CD4-positive, alpha-beta T cell treated with Interleukin-2 at 100 ng/mL for 4 hours (primary cell): ENCODE results near the gene FBXO10.
"Not testable (repeated sequence)": the region's sequence is repeated elsewhere in the genome, so short reads cannot be mapped to it uniquely, and the experiment has no call there.

Source experiments
- DNase-seq: peaks from one replicate; pipeline ENCODE4 v3.0.0-alpha.2; 2020; ENCODE audit warnings: low spot score

FBXO10 gene

DNA sequence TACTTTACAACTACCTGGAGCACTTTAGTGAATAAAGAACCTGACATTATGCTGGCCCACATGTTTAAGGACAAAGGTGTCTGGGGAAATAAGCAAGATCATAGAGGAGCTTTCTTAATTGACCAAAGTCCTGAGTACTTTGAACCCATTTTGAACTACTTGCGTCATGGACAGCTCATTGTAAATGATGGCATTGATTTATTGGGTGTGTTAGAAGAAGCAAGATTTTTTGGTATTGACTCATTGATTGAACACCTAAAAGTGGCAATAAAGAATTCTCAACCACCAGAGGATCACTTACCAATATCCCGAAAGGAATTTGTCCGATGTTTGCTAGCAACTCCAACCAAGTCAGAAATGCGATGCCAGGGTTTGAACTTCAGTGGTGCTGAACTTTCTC, 98.7 kb downstream of the FBXO10 start:
- DNase-seq: not testable (repeated sequence)

DNA sequence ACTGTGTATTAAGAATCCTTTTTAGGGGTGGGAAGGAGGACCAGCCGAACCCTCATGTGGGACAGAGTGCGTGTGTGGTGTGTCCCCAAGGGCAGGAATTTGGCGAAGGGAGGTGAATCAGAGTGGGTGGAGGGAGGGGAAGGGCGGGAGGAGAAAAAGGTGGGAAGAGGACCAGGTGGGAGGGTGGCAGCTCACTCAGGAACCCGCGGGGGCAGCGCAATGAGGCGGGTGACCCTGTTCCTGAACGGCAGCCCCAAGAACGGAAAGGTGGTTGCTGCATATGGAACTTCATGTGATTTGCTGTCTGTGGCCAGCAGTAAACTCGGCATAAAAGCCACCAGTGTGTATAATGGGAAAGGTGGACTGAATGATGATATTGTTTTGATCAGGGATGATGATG, 99.2 kb downstream of the FBXO10 start:
- DNase-seq: no peak

DNA sequence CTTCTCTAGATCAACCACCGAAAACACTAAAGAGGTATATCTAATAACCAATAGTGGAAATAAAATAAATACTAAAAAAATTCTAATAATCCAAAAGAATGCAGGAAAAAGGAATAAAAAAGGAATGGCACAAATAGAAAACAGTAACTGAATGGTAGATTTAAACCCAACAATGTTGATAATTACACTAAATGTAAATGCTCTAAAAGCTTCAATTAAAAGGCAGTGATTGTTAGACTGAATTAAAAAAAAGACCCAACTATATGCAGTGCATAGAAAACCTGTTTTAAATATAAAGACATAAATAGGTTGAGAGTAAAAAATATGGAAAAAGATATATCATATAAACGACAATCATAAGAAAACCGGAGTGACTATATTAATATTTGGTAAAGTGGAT, 101.7 kb downstream of the FBXO10 start:
- DNase-seq: no peak

DNA sequence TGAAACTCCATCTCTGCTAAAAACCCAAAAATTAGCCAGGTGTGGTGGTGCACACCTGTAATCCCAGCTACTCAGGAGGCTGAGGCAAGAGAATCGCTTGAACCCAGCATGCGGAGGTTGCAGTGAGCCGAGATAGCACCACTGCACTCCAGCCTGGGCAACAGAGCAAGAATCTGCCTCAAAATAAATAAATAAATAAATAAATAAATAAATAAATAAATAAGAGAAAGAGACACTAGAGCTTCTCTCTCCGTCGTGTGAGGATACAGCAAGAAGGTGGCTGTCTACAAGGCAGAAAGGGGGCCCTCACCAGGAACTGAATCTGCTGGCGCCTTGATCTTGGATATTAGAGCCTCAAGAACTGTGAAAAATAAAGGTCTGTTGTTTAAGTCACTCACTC, 102.2 kb downstream of the FBXO10 start:
- not testable (repeated sequence) for DNase-seq

DNA sequence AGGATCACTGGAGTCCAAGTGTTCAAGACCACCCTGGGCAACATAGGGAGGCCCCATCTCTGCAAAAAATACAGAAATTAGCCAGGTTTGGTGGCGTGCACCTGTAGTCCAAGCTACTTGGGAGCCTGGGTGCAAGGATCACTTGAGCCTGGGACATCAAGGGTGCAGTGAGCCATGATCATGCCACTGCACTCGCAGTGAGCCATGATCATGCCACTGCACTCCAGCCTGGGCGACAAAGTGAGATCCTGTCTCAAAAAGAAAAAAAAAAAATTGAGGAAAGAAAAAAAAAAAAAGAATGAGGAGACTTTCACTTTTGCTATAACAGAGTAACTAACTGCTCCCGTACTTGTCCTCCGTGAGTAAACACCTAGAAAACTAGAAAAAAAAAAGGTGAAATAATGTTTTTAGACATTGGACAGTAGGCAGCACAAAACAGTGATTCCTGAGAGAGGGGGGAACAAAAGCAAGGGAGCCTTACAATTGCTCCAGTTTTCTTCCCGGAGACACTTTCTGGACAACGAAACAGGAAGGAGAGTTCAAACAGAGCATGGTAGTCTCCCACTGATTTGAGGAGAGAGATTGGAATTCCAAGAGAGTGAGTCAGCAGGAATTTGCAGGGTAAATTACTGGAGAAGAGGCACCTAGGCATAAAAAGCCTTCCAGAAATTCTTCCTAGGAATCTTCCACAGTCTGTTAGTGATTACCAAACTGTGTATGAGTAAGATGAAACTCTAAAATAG, 104.1 kb downstream of the FBXO10 start:
- no peak for DNase-seq

DNA sequence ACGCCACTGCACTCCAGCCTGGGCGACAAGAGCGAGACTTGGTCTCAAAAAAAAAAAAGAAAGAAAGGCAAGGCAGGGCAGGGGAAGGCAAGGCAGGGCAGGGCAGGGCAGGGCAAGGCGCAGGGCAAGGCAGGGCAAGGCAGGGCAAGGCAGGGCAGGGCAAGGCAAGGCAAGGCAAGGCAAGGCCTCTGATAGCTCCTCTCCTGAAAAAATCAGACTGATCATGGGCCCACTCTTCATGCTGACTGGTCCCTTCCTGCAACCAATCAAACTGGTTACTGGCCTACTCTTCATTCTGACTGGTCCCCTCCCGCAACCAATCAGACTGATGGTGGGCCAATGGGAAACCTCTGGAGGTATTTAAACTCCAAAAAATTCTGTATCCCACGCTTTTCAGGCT, 107.6 kb downstream of the FBXO10 start:
- DNase-seq: no peak

DNA sequence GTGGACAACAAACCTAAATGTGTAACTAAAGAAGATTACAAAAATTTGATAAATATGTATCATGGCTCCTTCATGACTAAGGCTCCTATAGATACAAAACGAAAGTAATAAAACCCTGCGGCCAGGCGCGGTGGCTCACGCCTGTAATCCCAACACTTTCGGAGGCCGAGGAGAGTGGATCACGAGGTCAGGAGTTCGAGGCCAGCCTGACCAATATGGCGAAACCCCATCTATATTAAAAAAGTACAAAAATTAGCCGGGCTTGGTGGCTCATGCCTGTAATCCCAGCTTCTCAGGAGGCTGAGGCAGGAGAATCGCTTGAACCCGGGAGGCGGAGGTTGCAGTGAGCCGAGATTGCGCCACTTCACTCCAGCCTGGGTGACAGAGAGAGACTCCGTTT, 108.7 kb downstream of the FBXO10 start:
- DNase-seq: not testable (repeated sequence)

DNA sequence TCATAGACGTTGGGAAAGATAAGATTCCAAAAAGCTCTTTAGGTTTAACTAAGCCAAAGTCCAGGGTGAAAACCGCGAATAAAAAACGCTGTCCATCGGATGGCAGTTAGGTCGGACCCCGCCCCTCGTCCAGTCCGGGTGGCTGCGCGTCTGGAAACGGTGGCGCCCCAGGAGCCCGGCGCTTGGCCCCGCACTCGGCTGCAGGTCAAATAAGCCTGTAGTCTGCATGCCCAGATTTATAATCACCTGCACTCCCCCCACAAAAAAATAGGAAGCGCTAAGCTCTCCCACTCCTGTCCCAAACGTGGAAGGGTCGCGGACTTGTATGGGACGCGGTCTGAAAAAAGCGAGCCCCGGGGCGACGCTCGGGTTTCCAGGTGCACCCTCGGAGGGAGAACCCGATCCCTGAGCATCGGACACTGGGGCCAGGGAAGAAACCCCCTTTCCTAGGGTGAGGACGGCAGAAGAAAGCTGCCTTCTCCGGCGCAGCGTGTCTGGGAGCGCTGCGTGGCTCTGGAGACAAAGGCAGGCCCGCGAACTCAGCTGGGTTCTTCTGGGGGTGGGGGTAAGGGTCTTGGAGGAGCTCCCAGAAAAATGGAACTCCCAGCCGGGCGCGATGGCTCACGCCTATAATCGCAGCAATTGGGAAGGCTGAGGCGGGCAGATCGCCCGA, 110.0 kb downstream of the FBXO10 start:
- no peak for DNase-seq

DNA sequence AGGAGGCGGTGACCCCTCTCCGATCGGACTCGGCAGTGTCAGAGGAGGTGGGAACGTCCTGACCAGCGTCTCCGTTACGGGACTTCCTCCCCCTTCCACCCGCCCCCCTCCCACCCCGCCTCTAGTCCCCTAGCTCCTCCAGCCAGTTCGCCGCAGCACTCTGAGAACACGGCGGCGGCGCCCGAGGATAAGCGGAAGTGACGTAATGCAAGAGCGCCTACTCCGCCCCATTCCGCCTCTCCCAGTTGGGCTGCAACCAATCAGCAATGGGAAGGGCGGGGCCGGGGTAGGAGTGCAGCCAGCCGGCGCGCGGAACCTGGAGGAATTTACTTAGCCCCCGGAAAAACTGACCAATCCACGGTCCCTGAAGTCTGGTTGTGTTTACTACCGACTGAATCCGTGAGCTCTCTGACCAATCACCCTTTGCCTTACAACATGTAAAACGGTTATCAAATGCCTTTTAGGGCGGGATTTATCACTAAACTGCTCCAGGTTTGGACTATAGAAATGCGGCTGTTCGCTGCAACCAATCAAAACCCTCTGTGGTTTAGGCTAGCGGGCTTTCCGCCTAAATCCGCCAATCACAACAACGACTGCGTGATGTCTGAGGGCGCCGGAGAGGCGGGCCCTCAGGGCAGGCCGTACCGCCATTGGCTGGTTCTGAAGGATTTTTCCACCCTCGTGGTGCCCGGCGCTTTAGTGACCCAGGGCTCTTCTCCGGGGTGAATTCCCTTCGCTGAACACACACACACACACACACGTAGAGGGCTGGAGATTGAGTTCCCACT, 110.7 kb downstream of the FBXO10 start, which contains the start of gene ZBTB5:
Gene ZBTB5, minus strand, starts transcription at position 202 of the 788 bp plus-strand sequence. CDS start 22,899 bp downstream, outside the sequence.
- DNase-seq: peak; percentile 99

DNA sequence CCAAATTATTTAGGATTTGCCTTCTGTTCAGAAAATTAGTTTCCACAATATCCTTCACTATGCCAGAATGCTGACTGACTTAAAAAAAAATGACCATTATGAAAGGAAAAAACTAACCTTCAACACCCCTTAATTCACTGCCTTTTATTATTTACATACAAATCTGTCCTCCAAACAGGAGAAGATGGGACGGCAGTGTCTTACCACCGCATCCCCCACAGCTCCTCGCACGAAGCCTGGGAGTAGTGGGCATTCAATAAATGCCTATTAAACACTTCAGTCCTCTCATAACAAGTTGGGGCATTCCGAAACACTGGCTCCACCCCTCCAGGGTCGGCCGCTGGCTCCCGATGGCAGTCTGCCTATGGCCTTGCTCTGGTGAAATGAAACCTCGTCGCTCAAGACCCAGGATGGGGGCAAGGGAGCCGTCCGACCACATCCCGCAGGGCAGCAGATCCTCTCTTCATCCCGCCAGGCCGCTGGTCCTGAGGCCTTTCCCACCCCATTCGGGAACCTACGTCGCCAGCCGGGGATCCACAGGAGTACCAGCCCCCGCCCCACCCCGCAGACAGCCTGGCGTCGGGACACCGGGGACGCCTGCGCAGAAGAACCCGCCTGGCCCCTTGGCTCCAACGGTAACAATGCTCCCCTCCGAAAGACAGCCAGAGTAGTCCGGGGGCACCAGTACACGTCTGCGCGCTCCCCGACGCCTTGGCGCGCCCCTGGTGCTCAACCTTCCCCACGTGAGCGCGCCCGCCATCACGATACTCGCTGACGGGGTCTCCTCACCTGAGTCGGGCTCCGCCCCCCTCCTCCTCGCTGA, 111.5 kb downstream of the FBXO10 start:
- DNase-seq: peak; percentile 63

DNA sequence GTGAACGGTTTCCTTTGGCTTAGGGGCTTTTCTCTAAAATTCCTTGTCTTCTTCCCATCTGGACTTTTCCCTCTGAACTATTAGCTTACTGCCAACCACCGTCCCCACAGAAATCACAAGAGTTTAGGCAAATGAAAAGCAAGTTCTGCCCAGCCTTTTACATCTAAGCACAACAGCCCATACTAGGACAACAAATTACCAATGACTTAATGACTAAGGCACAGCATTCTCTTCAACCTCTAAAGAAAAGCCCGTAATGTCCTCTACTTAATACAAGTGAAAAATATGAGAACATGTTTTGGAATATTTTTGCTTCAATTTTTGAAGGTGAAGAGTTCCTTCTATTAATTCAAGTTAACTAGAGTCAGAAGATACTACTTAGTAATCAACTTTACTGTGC, 112.2 kb downstream of the FBXO10 start:
- no peak for DNase-seq
